ENCODE measurements around the gene SKP1. TPM values are rescaled to one million over a fixed set of nuclear protein-coding genes. Genes with fewer than 3 reads are reported as not detected.

SKP1 gene
- total RNA-seq, 1 donor from 2014 or later: 287 TPM

GRCh38 chr5:134113902-134114875 lies 62.6 kb downstream of the SKP1 start, which contains the start of gene TCF7:
TCF7 (plus strand) TSS chr5:134114681; CDS start chr5:134114907, 226 bp downstream.
- DNase-seq: peak; percentile 83

GRCh38 chr5:134113363-134113889 lies 63.3 kb downstream of the SKP1 start:
- peak; percentile 22 for DNase-seq

- DNase-seq: no peak
Observed at GRCh38 chr5:134112726-134113362, 63.9 kb downstream of the SKP1 start.

GRCh38 chr5:134111741-134112647 lies 64.8 kb downstream of the SKP1 start:
- DNase-seq: no peak

GRCh38 chr5:134110382-134110781 lies 66.4 kb downstream of the SKP1 start:
- no peak for DNase-seq

- no peak for DNase-seq
Observed at GRCh38 chr5:134107779-134108178, 69.0 kb downstream of the SKP1 start.

- peak; percentile 48 for DNase-seq
Observed at GRCh38 chr5:134106991-134107701, 69.6 kb downstream of the SKP1 start.

GRCh38 chr5:134103998-134104654 lies 72.6 kb downstream of the SKP1 start:
- no peak for DNase-seq

GRCh38 chr5:134103397-134103796 lies 73.4 kb downstream of the SKP1 start:
- DNase-seq: no peak

- DNase-seq: peak; percentile 73
Observed at GRCh38 chr5:134101686-134102439, 74.9 kb downstream of the SKP1 start.

GRCh38 chr5:134100283-134101091 lies 76.3 kb downstream of the SKP1 start:
- DNase-seq: peak; percentile 53

- DNase-seq: no peak
Observed at GRCh38 chr5:134099939-134100282, 76.8 kb downstream of the SKP1 start.

GRCh38 chr5:134099288-134099872 lies 77.4 kb downstream of the SKP1 start:
- DNase-seq: no peak

Small RNA genes within 50 kb of the gene (small RNA-seq; reads per million reads assigned to genes)
- gene MIR3661 (ENCODE audit: low replicate concordance): not detected

Other genes starting within 250 kb of the SKP1 start
- gene C5orf15, start 208.3 kb downstream of the SKP1 start, total RNA-seq: 80.0 TPM
- gene VDAC1, start 172.0 kb downstream of the SKP1 start, total RNA-seq: 252 TPM
- gene TCF7, start 62.3 kb downstream of the SKP1 start, total RNA-seq: 0.82 TPM
- 198 TPM for gene PPP2CA, start 49.1 kb upstream of the SKP1 start, total RNA-seq
- gene CDKL3, start 190.2 kb upstream of the SKP1 start, total RNA-seq: 4.5 TPM
- 69.4 TPM for gene UBE2B, start 194.6 kb upstream of the SKP1 start, total RNA-seq
- gene CDKN2AIPNL, start 234.9 kb upstream of the SKP1 start, total RNA-seq: 23.7 TPM